ENCODE measurements around the gene TCIRG1.

GRCh38 chr11:68020575-68020974 is 18.2 kb upstream of the TCIRG1 start:
- TF ChIP-seq CTCF (IDR thresholded peaks at IDR 0.05) (peak; percentile 44; the same call in 1 of the 2 replicates), ZNF423 (CRISPR knock-in tag; IDR thresholded peaks at IDR 0.05) (no peak), E2F1 (CRISPR knock-in tag; IDR thresholded peaks at IDR 0.05) (no peak), FOXJ3 (CRISPR knock-in tag; IDR thresholded peaks at IDR 0.05; ENCODE audit: borderline replicate concordance) (no peak), IRF2 (CRISPR knock-in tag; IDR thresholded peaks at IDR 0.05; ENCODE audit: borderline replicate concordance, low read depth) (no peak), ESRRA (CRISPR knock-in tag; IDR thresholded peaks at IDR 0.05; ENCODE audit: borderline replicate concordance) (no peak), KAT7 (CRISPR knock-in tag; IDR thresholded peaks at IDR 0.05; ENCODE audit: borderline replicate concordance) (no peak), ELF4 (CRISPR knock-in tag; IDR thresholded peaks at IDR 0.05; ENCODE audit: low read depth) (no peak)

All from WTC11 (cell line).